H4 (cell line): ENCODE measurements around the gene RAP1GAP. TPM values are rescaled to one million over a fixed set of nuclear protein-coding genes. Genes with fewer than 3 reads are reported as not detected.

ENCODE experiments used
- DNase-seq: peaks from one replicate; pipeline ENCODE4 v3.0.0-alpha.2; 2015; ENCODE audit warnings: low spot score
- total RNA-seq: library from RNA; depleted of rRNA; stranded (reverse); fragments of >200 nt; shearing (Covaris generic); gene quantifications from 2 replicates; pipeline ENCODE4 v1.2.3, GENCODE V29; 2014

RAP1GAP gene
- total RNA-seq, 1 experiment from 2014 or later = 2.0 TPM

GRCh38 chr1:21590934-21591333, 78.2 kb downstream of the RAP1GAP start:
- no peak for DNase-seq

- no peak for DNase-seq
Observed at GRCh38 chr1:21590126-21590880, 78.9 kb downstream of the RAP1GAP start.

GRCh38 chr1:21589618-21590017, 79.5 kb downstream of the RAP1GAP start:
- no peak for DNase-seq

DNA sequence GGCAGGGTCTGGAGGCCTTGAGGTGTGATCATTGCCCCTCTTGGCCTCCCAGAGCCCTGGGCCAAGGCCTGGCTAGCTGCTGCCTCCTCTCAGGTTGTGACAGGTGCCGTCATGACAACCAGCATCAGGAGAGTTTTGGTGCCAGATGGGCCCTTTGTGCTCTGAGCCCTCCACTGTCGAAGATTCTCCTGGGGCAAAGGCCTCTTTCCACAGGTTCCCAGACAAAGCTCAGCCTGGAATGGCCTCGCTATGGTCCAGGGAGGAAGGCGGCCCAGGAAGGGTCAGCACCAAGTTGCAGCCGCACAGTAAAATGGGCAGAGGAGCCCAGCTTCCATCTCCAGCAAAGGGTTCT, 81.6 kb downstream of the RAP1GAP start:
- no peak for DNase-seq

DNA sequence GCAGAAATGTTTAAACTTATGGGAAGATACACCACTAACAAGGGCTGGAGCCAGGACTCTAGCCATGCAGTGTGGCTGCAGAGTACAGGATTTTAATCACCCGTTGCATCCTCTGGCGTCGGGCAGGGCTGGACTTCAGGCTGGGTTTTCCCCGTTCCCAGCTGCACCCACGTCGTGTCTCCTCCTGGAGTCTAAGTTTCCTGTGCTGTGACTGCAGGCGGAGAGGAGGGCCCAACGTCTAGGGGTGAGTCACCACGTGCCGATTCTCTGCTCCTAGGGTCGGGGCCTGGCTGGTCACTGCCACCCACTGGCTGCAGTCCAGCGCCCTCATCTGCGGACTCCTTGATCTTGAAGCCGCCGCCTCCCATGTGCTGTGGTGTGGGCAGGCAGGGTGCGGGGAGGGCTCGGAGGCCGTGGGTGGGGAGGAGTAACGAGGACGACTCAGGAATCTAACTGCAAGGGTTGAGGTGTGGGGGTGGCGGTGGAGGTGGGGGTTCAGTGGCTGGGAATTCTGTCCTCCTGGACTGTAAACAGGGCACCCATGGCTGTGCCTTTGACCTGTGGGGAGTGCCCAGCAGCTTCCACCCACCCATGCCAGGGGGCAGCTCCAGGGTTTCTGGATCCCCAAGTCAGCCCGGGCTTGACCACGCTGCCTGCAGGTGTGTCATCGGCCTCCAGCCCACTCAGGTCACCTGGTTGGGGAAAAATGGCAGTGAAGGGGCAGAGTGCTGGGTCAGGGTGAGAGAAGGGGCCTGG, 82.1 kb downstream of the RAP1GAP start:
- DNase-seq = peak; percentile 89

DNA sequence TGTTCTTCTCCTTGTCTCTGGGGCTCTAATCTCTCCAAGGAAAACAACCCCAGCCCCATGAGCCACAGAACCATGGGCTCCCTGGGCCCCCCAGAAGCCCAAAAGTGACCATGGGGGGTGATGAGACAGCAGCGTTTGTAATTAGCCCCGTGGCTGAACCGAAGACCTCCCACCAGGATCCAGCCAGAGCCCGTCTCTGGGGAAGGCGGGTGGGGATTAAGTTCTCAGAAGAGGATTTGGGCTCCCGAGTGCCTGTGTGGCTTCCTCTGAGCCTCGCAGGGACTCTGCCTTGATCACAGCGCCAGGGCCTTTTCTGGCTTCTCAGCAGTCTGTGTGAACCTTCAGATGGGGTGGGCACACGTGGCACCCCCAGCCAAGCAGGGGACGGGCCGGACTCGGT, 82.9 kb downstream of the RAP1GAP start:
- DNase-seq = no peak

- no peak for DNase-seq
Observed at GRCh38 chr1:21585037-21585436, 84.1 kb downstream of the RAP1GAP start.

GRCh38 chr1:21584096-21584495, 85.1 kb downstream of the RAP1GAP start:
- no peak for DNase-seq

GRCh38 chr1:21579791-21580190, 89.4 kb downstream of the RAP1GAP start:
- no peak for DNase-seq

- no peak for DNase-seq
Observed at GRCh38 chr1:21577933-21578332, 91.2 kb downstream of the RAP1GAP start.

- no peak for DNase-seq
Observed at GRCh38 chr1:21577324-21577723, 91.8 kb downstream of the RAP1GAP start.

- no peak for DNase-seq
Observed at GRCh38 chr1:21576798-21577187, 92.4 kb downstream of the RAP1GAP start.

DNA sequence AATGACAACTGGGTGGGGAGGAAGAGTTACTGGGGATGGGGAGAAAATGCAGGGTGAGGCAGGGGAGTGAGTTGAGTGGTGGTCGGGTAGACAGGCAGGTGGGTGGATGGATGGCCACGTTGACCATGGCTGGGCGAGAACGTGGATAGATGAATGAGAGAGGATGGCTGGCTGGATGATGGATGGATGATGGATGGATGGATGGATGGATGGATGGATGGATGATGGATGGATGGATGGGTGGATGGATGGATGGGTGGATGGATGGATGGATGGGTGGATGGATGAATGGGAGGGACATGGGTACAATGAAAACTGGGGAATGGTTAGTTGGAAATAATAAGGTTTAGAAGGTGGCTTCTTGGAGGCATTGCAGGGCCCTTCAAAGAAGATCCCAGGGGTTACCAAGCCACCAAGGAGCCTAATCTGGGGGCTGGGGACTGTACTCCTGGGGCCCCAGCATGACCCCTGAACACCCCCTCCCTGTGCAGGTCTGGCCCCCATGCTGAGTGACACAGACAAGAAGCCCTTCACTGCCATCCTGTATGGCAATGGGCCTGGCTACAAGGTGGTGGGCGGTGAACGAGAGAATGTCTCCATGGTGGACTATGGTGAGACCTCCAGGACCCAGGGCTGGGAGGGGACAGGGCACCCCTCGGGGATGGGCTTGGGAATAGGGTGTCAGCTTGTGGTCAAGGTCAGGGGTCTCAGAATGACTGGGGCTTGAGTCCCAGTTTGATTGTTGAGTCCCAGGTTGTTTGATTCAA, 92.9 kb downstream of the RAP1GAP start:
- no peak for DNase-seq

GRCh38 chr1:21575351-21575942, 93.7 kb downstream of the RAP1GAP start:
- no peak for DNase-seq

DNA sequence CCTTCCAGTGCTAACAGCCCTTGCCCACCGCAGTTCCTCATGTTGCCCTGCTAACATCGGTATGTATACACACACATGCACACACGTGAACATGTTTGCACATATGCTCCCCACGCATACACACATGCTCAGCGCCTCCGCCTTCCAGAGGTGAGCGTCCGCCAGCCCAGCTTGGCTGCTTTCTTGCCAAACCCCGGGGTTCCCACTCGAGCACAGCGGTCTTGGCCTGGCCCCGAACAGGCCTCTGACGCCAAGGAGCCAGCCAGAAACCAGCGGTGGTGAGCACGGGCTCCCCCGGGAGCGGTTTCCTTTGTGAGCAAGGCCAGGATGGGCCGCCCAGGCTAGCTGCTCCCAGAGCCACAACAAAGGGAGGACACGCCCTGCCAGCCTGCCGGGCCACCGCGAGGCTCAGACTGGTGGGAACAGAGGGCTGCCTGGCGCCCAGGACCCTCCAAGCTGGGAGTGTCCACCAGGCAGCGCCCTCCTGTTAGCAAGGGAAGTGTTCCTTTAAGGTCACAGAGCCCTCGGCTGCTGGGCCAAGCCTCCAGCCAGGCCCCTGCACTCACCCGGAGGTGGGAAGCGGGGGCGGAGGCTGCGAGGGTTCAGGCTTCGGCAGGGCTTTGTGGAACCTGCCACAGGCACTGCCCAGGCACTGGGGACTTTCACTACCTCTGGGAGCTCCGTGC, 94.5 kb downstream of the RAP1GAP start:
- DNase-seq = no peak

GRCh38 chr1:21573971-21574465, 95.1 kb downstream of the RAP1GAP start:
- DNase-seq = peak; percentile 72

DNA sequence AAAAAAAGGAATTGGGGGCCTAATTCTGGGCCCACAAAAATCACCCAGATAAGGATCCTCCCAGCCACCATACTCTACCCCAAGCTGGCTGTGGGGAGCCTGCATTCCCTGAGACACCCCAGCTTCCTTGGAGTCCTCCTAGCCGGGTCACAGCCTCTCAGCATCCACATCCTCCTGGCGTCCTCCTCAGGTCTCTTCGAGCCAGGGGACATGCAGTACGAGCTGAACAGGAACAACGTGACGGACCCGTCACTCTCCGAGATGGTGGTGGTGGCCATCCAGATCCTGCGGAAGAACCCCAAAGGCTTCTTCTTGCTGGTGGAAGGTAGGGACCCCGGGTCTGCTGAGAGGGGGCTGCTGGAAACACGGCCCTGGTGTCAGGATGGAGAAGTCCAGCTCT, 95.7 kb downstream of the RAP1GAP start:
- DNase-seq = no peak

DNA sequence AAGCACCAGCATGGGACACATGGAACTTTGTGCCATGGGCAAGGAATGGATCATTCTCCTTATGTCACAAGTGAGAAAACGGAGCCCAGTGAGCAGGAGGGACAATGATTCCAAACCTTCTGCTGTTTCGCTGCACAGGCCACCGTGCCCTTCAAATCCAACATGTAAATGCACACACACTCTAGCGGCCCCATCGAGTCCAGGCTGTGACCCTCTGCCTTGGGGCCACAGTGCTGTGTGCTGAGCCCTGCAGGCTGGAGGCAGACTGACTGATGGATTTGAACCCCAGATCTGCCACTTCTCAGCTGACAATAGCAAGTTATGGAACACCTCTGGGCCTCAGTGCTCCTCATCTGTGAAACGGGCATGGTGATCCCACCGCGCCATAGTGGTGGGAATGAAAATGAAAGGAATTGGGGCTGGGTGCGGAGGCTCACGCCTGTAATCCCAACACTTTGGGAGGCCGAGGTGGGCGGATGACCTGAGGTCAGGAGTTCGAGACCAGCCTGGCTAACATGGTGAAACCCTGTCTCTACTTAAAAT, 96.4 kb downstream of the RAP1GAP start:
- no peak for DNase-seq

GRCh38 chr1:21572221-21572620, 96.9 kb downstream of the RAP1GAP start:
- no peak for DNase-seq

GRCh38 chr1:21570885-21571284, 98.3 kb downstream of the RAP1GAP start:
- no peak for DNase-seq

DNA sequence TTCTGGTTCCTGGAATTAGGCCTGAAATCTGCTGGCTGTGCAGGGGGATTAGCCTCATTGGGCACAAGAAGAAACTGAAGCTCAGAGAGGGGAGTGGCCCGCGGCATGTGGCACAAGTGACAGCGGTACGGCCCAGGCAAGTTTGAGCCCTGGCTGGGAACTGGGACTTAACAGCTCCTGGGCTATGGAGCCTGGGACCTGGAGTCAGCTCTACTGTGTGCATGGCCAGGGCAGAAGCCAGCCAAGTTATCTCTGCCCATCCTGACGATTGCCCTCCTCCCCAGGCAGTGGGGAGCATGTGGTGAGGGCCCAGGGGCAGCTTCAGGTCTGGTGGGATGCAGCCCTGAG, 98.7 kb downstream of the RAP1GAP start:
- DNase-seq = no peak
